ENCODE data around the gene KRTAP9-8. TPM values are rescaled to one million over a fixed set of nuclear protein-coding genes. Genes with fewer than 3 reads are reported as not detected.

KRTAP9-8 gene
- total and polyA plus RNA-seq, 2 of the 8 experiments (the other 6 are each of a cell fraction or from before 2014, with no cell fraction given) = not detected

GRCh38 chr17:41271858-41272257 is 34.1 kb downstream of the KRTAP9-8 start:
- Histone ChIP-seq H3K23ac (ENCODE audit: insufficient read length) (no peak overlapping the region), H3K4me3 (ENCODE audit: extremely low read depth in 1 of 4, insufficient read depth in 2 of 4, low read depth in 3 of 4, low read length in 4 of 4) (no peak overlapping the region), H3K18ac (ENCODE audit: extremely low read depth, low read length) (no peak overlapping the region), H3K79me1 (ENCODE audit: low read depth, low read length) (no peaks in the 10 kb centered on the region), H2BK20ac (ENCODE audit: low read length) (no peak overlapping the region), H4K91ac (replicated peaks; ENCODE audit: insufficient read length, low read length) (no peak overlapping the region), H3K36me3 (ENCODE audit: control insufficient read depth in 2 of 4, insufficient read depth in 4 of 4, low read length in 3 of 4) (no peaks in the 10 kb centered on the region), H3K56ac (replicated peaks; ENCODE audit: insufficient read length, low read depth, low read length) (no peak overlapping the region), H3K4ac (replicated peaks; ENCODE audit: insufficient read length, low read depth, low read length) (no peak overlapping the region), H3K14ac (ENCODE audit: insufficient read length) (no peak overlapping the region), H2AK5ac (ENCODE audit: low read depth, low read length) (no peak overlapping the region), H4K8ac (ENCODE audit: extremely low read depth, insufficient read depth, low read length) (no peak overlapping the region), H3K23me2 (ENCODE audit: low read depth, low read length) (no peaks in the 10 kb centered on the region), H3K27ac (ENCODE audit: low read depth, low read length) (no peak overlapping the region), H2BK5ac (ENCODE audit: low read depth, low read length) (no peak overlapping the region), H2BK12ac (ENCODE audit: low read depth, low read length) (no peak overlapping the region), H4K5ac (ENCODE audit: insufficient read length, low read depth, low read length) (no peak overlapping the region), H2BK120ac (replicated peaks; ENCODE audit: low read depth, low read length) (no peak overlapping the region), H3K4me1 (replicated peaks in 1 of 4; ENCODE audit: control insufficient read depth in 3 of 4, insufficient read depth in 4 of 4, low read length in 3 of 4) (no peaks in the 10 kb centered on the region), H2BK15ac (ENCODE audit: low read length) (no peak overlapping the region), H3K79me2 (ENCODE audit: control insufficient read depth in 1 of 2, insufficient read depth in 2 of 2, low read length in 2 of 2) (no peaks in the 10 kb centered on the region), H3K27me3 (replicated peaks in 1 of 4; ENCODE audit: control insufficient read depth in 3 of 4, extremely low read depth in 1 of 4, insufficient read depth in 3 of 4, low read length in 3 of 4) (no peaks in the 10 kb centered on the region), H3K9ac (replicated peaks in 1 of 4; ENCODE audit: extremely low read depth in 1 of 4, low read depth in 3 of 4, low read length in 3 of 4) (no peak overlapping the region), H3K9me3 (ENCODE audit: insufficient read depth in 2 of 2, low read depth in 1 of 2, low read length in 1 of 2) (no peaks in the 10 kb centered on the region), H4K20me1 (replicated peaks in 1 of 2; ENCODE audit: control insufficient read depth in 1 of 2, insufficient read depth in 2 of 2, low read length in 2 of 2) (no peaks in the 10 kb centered on the region), H2AFZ (ENCODE audit: low read length) (no peak overlapping the region), H3K4me2 (ENCODE audit: insufficient read depth in 1 of 2, low read depth in 2 of 2, low read length in 2 of 2) (no peak overlapping the region)
- no CpG with 5 or more reads among the region's 1 CpG for WGBS, 2 experiments (ENCODE audit: extremely low coverage in 1 of 2, insufficient coverage in 1 of 2, insufficient read length in 1 of 2, insufficient replicate concordance in 2 of 2, low coverage in 1 of 2, low lambda C conversion rate in 2 of 2, missing lambda C conversion rate in 1 of 2)
- CTCF ChIA-PET (ENCODE audit: partially characterized antibody) = no interaction called here
- DNase-seq (ENCODE audit: low read depth in 1 of 2, low spot score in 2 of 2) = no peak
- POLR2A ChIA-PET (ENCODE audit: partially characterized antibody) = no interaction called here
- no peak for FAIRE-seq
- TF ChIP-seq POLR2A (IDR thresholded peaks at IDR 0.05; ENCODE audit: control extremely low read depth in 1 of 2, low read depth in 2 of 2, low read length in 2 of 2) = no peak
- TF ChIP-seq TCF12 (IDR thresholded peaks at IDR 0.05; ENCODE audit: low read depth, low read length) = no peak
- no peak for TF ChIP-seq POU5F1 (IDR thresholded peaks at IDR 0.05; ENCODE audit: low read depth, low read length)
- TF ChIP-seq, protein P1, sequence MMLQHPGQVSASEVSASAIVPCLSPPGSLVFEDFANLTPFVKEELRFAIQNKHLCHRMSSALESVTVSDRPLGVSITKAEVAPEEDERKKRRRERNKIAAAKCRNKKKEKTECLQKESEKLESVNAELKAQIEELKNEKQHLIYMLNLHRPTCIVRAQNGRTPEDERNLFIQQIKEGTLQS (IDR thresholded peaks at IDR 0.05; ENCODE audit: insufficient read depth, low read depth, low read length) = no peak
- TF ChIP-seq, protein P2, sequence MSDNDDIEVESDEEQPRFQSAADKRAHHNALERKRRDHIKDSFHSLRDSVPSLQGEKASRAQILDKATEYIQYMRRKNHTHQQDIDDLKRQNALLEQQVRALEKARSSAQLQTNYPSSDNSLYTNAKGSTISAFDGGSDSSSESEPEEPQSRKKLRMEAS (IDR thresholded peaks at IDR 0.05) = no peak
- TF ChIP-seq TEAD4 (IDR thresholded peaks at IDR 0.05; ENCODE audit: low read depth, low read length) = no peak
- TF ChIP-seq SIRT6 (IDR thresholded peaks at IDR 0.05; ENCODE audit: low read length) = no peak
- TF ChIP-seq, protein P3, sequence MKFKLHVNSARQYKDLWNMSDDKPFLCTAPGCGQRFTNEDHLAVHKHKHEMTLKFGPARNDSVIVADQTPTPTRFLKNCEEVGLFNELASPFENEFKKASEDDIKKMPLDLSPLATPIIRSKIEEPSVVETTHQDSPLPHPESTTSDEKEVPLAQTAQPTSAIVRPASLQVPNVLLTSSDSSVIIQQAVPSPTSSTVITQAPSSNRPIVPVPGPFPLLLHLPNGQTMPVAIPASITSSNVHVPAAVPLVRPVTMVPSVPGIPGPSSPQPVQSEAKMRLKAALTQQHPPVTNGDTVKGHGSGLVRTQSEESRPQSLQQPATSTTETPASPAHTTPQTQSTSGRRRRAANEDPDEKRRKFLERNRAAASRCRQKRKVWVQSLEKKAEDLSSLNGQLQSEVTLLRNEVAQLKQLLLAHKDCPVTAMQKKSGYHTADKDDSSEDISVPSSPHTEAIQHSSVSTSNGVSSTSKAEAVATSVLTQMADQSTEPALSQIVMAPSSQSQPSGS (IDR thresholded peaks at IDR 0.05; ENCODE audit: low read length) = no peak
- no peak for TF ChIP-seq TAF1 (IDR thresholded peaks at IDR 0.05; ENCODE audit: low read depth, low read length)
- TF ChIP-seq SRF (IDR thresholded peaks at IDR 0.05; ENCODE audit: low read depth, low read length) = no peak
- no peak for TF ChIP-seq POLR2AphosphoS5 (IDR thresholded peaks at IDR 0.05; ENCODE audit: low read depth, low read length)
- no peak for TF ChIP-seq ASH2L (IDR thresholded peaks at IDR 0.05; ENCODE audit: low read length)
- TF ChIP-seq FOSL1 (IDR thresholded peaks at IDR 0.05; ENCODE audit: insufficient read depth, low read depth, low read length) = no peak
- no peak for TF ChIP-seq MAFK (IDR thresholded peaks at IDR 0.05; ENCODE audit: low read depth, low read length)

All from H1 (cell line).